Measurements from ENCODE around the gene TMEFF2. TPM values are rescaled to one million over a fixed set of nuclear protein-coding genes. Genes with fewer than 3 reads are reported as not detected.

TMEFF2 gene
- total RNA-seq, 1 donor: under 0.01 TPM

- no peaks in the 10 kb centered on the region for H4K20me1 ChIP-seq (ENCODE audit: insufficient read depth, low read length)
- peak; percentile 56 for DNase-seq (ENCODE audit: insufficient read length, low spot score, missing footprints)
- no peaks in the 10 kb centered on the region for H3K36me3 ChIP-seq (ENCODE audit: insufficient read depth, low read length)
- no peak overlapping the region for H3K4me3 ChIP-seq (ENCODE audit: insufficient read depth, low read length)
- TF ChIP-seq CTCF (IDR thresholded peaks at IDR 0.05; ENCODE audit: extremely low read depth, low read depth, low read length): peak; percentile 91
- H3K4me1 ChIP-seq (ENCODE audit: insufficient read depth, low read length): peaks cover 5% of the 10 kb centered on the region
- H3K79me2 ChIP-seq (ENCODE audit: insufficient read depth, low read length): no peaks in the 10 kb centered on the region
- peaks cover 7% of the 10 kb centered on the region for H3K27me3 ChIP-seq (ENCODE audit: insufficient read depth, low read length)
- no peak overlapping the region for H3K4me2 ChIP-seq (ENCODE audit: insufficient read depth, low read length)
- H2AFZ ChIP-seq (ENCODE audit: low read length): peak overlapping the region; percentile 33
- no peaks in the 10 kb centered on the region for H3K9me3 ChIP-seq (ENCODE audit: low read depth, low read length)
- H3K27ac ChIP-seq (ENCODE audit: low read depth, low read length): no peak overlapping the region
These were observed 32.2 kb downstream of the TMEFF2 start for GRCh38 chr2:192162392-192163042.

GRCh38 chr2:192161656-192162290 is 33.0 kb downstream of the TMEFF2 start:
- H3K27me3 ChIP-seq (ENCODE audit: insufficient read depth, low read length): no peaks in the 10 kb centered on the region
- H3K36me3 ChIP-seq (ENCODE audit: insufficient read depth, low read length): no peaks in the 10 kb centered on the region
- no peaks in the 10 kb centered on the region for H3K79me2 ChIP-seq (ENCODE audit: insufficient read depth, low read length)
- no peak for DNase-seq (ENCODE audit: insufficient read length, low spot score, missing footprints)
- no peaks in the 10 kb centered on the region for H4K20me1 ChIP-seq (ENCODE audit: insufficient read depth, low read length)
- H2AFZ ChIP-seq (ENCODE audit: low read length): peak overlapping the region; percentile 33
- no peak overlapping the region for H3K27ac ChIP-seq (ENCODE audit: low read depth, low read length)
- no peak overlapping the region for H3K4me3 ChIP-seq (ENCODE audit: insufficient read depth, low read length)
- no peak overlapping the region for H3K4me2 ChIP-seq (ENCODE audit: insufficient read depth, low read length)
- peaks cover 5% of the 10 kb centered on the region for H3K4me1 ChIP-seq (ENCODE audit: insufficient read depth, low read length)
- no peaks in the 10 kb centered on the region for H3K9me3 ChIP-seq (ENCODE audit: low read depth, low read length)
- TF ChIP-seq CTCF (IDR thresholded peaks at IDR 0.05; ENCODE audit: extremely low read depth, low read depth, low read length): no peak

- Histone ChIP-seq H2AFZ (ENCODE audit: low read length) (no peak overlapping the region), H3K4me1 (ENCODE audit: insufficient read depth, low read length) (peaks cover 5% of the 10 kb centered on the region), H3K4me2 (ENCODE audit: insufficient read depth, low read length) (no peak overlapping the region), H3K27me3 (ENCODE audit: insufficient read depth, low read length) (no peaks in the 10 kb centered on the region), H3K27ac (ENCODE audit: low read depth, low read length) (no peak overlapping the region), H3K9me3 (ENCODE audit: low read depth, low read length) (no peaks in the 10 kb centered on the region), H3K79me2 (ENCODE audit: insufficient read depth, low read length) (no peaks in the 10 kb centered on the region), H3K4me3 (ENCODE audit: insufficient read depth, low read length) (no peak overlapping the region), H4K20me1 (ENCODE audit: insufficient read depth, low read length) (no peaks in the 10 kb centered on the region), H3K36me3 (ENCODE audit: insufficient read depth, low read length) (no peaks in the 10 kb centered on the region)
- no peak for TF ChIP-seq CTCF (IDR thresholded peaks at IDR 0.05; ENCODE audit: extremely low read depth, low read depth, low read length)
- no peak for DNase-seq (ENCODE audit: insufficient read length, low spot score, missing footprints)
These were observed 35.0 kb downstream of the TMEFF2 start for GRCh38 chr2:192159736-192160135.

GRCh38 chr2:192159208-192159607 is 35.5 kb downstream of the TMEFF2 start:
- no peaks in the 10 kb centered on the region for H3K79me2 ChIP-seq (ENCODE audit: insufficient read depth, low read length)
- H4K20me1 ChIP-seq (ENCODE audit: insufficient read depth, low read length): no peaks in the 10 kb centered on the region
- no peaks in the 10 kb centered on the region for H3K36me3 ChIP-seq (ENCODE audit: insufficient read depth, low read length)
- no peak overlapping the region for H3K4me3 ChIP-seq (ENCODE audit: insufficient read depth, low read length)
- DNase-seq (ENCODE audit: insufficient read length, low spot score, missing footprints): no peak
- peaks cover 5% of the 10 kb centered on the region for H3K4me1 ChIP-seq (ENCODE audit: insufficient read depth, low read length)
- no peak overlapping the region for H2AFZ ChIP-seq (ENCODE audit: low read length)
- no peaks in the 10 kb centered on the region for H3K9me3 ChIP-seq (ENCODE audit: low read depth, low read length)
- H3K4me2 ChIP-seq (ENCODE audit: insufficient read depth, low read length): no peak overlapping the region
- no peak overlapping the region for H3K27ac ChIP-seq (ENCODE audit: low read depth, low read length)
- no peak for TF ChIP-seq CTCF (IDR thresholded peaks at IDR 0.05; ENCODE audit: extremely low read depth, low read depth, low read length)
- H3K27me3 ChIP-seq (ENCODE audit: insufficient read depth, low read length): no peaks in the 10 kb centered on the region

Data from osteoblast (primary cell).